Suprapubic skin (tissue), 3 donors: ENCODE results near the gene KIF3C.

Source experiments
- CTCF ChIP-seq, 2 donors: fragments of 200-600 bp in 1 of 2; fragments of 450-650 bp in 1 of 2; sonication (generic) in 1 of 2; IDR thresholded peaks; one replicate each; pipeline ENCODE4 v1.5.1; 2016 to 2019; ENCODE audit warnings: antibody characterized with exemption in 2 of 2, mild to moderate bottlenecking in 1 of 2, moderate library complexity in 1 of 2
- POLR2A ChIP-seq, 2 donors: fragments of 450-650 bp; IDR thresholded peaks; one replicate each; pipeline ENCODE4 v1.6.1; 2017; ENCODE audit warnings: antibody characterized with exemption in 2 of 2, mild to moderate bottlenecking in 2 of 2, moderate library complexity in 2 of 2

- TF ChIP-seq CTCF (IDR thresholded peaks at IDR 0.05) = no peak
- TF ChIP-seq POLR2A (IDR thresholded peaks at IDR 0.05) = no peak
Observed at GRCh38 chr2:25966531-25967270, 15.6 kb downstream of the KIF3C start.
